H9 (cell line): ENCODE results near the gene PSMD10. TPM values are rescaled to one million over a fixed set of nuclear protein-coding genes. Genes with fewer than 3 reads are reported as not detected.
A peak's percentile ranks its signal among the peaks of the same experiment; 100 is the strongest.

Experiments used
- DNase-seq: peaks from one replicate; pipeline ENCODE4 v3.0.0-alpha.2; 2017
- H2AFZ ChIP-seq: one replicate; pipeline ENCODE4 v1.6.1; 2013; ENCODE audit warnings: mild to moderate bottlenecking, low read length, control low read depth, moderate library complexity
- H2AK5ac ChIP-seq: 2 replicates; pipeline ENCODE4 v1.6.1; 2013; ENCODE audit warnings: low read length, control low read depth, mixed read lengths; ENCODE audit not compliant: insufficient read length
- H2BK120ac ChIP-seq: one replicate; pipeline ENCODE4 v1.6.1; 2013; ENCODE audit warnings: low read depth, mild to moderate bottlenecking, low read length, control low read depth, inconsistent platforms; ENCODE audit not compliant: poor library complexity, severe bottlenecking
- H2BK12ac ChIP-seq: 2 replicates; pipeline ENCODE4 v1.6.1; 2013; ENCODE audit warnings: low read length, control low read depth, mixed read lengths, low read depth; ENCODE audit not compliant: insufficient read length
- H2BK15ac ChIP-seq: 2 replicates; pipeline ENCODE4 v1.6.1; 2013; ENCODE audit warnings: low read depth, low read length, control low read depth
- H2BK20ac ChIP-seq: one replicate; pipeline ENCODE4 v1.6.1; 2013; ENCODE audit warnings: low read depth, mild to moderate bottlenecking, low read length, control low read depth, inconsistent platforms; ENCODE audit not compliant: poor library complexity, severe bottlenecking
- H2BK5ac ChIP-seq: 2 replicates; pipeline ENCODE4 v1.6.1; 2013; ENCODE audit warnings: low read length, control low read depth, mixed read lengths; ENCODE audit not compliant: insufficient read length
- H3K14ac ChIP-seq: 2 replicates; pipeline ENCODE4 v1.6.1; 2013; ENCODE audit warnings: low read length, control low read depth; ENCODE audit not compliant: insufficient read depth
- H3K18ac ChIP-seq: 2 replicates; pipeline ENCODE4 v1.6.1; 2013; ENCODE audit warnings: low read depth, mild to moderate bottlenecking, mixed read lengths, low read length, control low read depth; ENCODE audit not compliant: insufficient read length
- H3K23ac ChIP-seq: 2 replicates; pipeline ENCODE4 v1.6.1; 2013; ENCODE audit warnings: low read length, control low read depth, mixed read lengths, low read depth; ENCODE audit not compliant: insufficient read length
- H3K23me2 ChIP-seq: 2 replicates; pipeline ENCODE4 v1.6.1; 2013; ENCODE audit warnings: low read depth, mild to moderate bottlenecking, mixed read lengths, low read length, control low read depth; ENCODE audit not compliant: insufficient read length, poor library complexity, severe bottlenecking
- H3K27ac ChIP-seq: 2 replicates; pipeline ENCODE4 v1.5.1; 2013; ENCODE audit warnings: low read length, control low read depth, mixed read lengths, low read depth; ENCODE audit not compliant: insufficient read length
- H3K27me3 ChIP-seq: 2 replicates; pipeline ENCODE4 v1.6.1; 2013; ENCODE audit warnings: low read length, control low read depth, inconsistent platforms; ENCODE audit not compliant: insufficient read depth
- H3K4ac ChIP-seq: 2 replicates; pipeline ENCODE4 v1.6.1; 2013; ENCODE audit warnings: low read depth, mild to moderate bottlenecking, control low read depth, inconsistent platforms, low read length, moderate library complexity
- H3K4me1 ChIP-seq: 2 replicates; pipeline ENCODE4 v1.6.1; 2013; ENCODE audit warnings: low read length, control low read depth, inconsistent platforms; ENCODE audit not compliant: insufficient read depth
- H3K4me2 ChIP-seq: 2 replicates; pipeline ENCODE4 v1.6.1; 2013; ENCODE audit warnings: low read length, control low read depth, mixed read lengths; ENCODE audit not compliant: insufficient read length, insufficient read depth
- H3K56ac ChIP-seq: 2 replicates; pipeline ENCODE4 v1.6.1; 2013; ENCODE audit warnings: low read depth, mild to moderate bottlenecking, mixed read lengths, low read length, control low read depth; ENCODE audit not compliant: insufficient read length
- H3K79me1 ChIP-seq: 2 replicates; pipeline ENCODE4 v1.6.1; 2013; ENCODE audit warnings: low read depth, mild to moderate bottlenecking, moderate library complexity, low read length, control low read depth, inconsistent platforms; ENCODE audit not compliant: insufficient read depth, poor library complexity, severe bottlenecking
- H3K79me2 ChIP-seq: 2 replicates; pipeline ENCODE4 v1.6.1; 2013; ENCODE audit warnings: low read length, control low read depth, inconsistent platforms; ENCODE audit not compliant: insufficient read depth
- H3K9ac ChIP-seq: 2 replicates; pipeline ENCODE4 v1.6.1; 2013; ENCODE audit warnings: low read length, control low read depth, mixed read lengths; ENCODE audit not compliant: insufficient read length; ENCODE audit errors: extremely low read depth
- H3K9me3 ChIP-seq: one replicate; pipeline ENCODE4 v1.6.1; 2013; ENCODE audit warnings: low read depth, low read length, inconsistent platforms; ENCODE audit not compliant: control insufficient read depth
- H3T11ph ChIP-seq: one replicate; pipeline ENCODE4 v1.6.1; 2013; ENCODE audit warnings: mild to moderate bottlenecking, low read length, control low read depth, inconsistent platforms
- H4K20me1 ChIP-seq: one replicate; pipeline ENCODE4 v1.6.1; 2013; ENCODE audit not compliant: control insufficient read depth, insufficient read length, insufficient read depth
- H4K5ac ChIP-seq: 2 replicates; pipeline ENCODE4 v1.6.1; 2013; ENCODE audit warnings: low read depth, mild to moderate bottlenecking, mixed read lengths, low read length, control low read depth; ENCODE audit not compliant: insufficient read length
- H4K8ac ChIP-seq: replicated peaks from 2 replicates; pipeline ENCODE4 v1.6.1; 2013; ENCODE audit warnings: low read length, control low read depth, mixed read lengths, low read depth; ENCODE audit not compliant: insufficient read length
- H4K91ac ChIP-seq: 2 replicates; pipeline ENCODE4 v1.6.1; 2013; ENCODE audit warnings: low read depth, mild to moderate bottlenecking, moderate library complexity, mixed read lengths, low read length, control low read depth; ENCODE audit not compliant: insufficient read length
- H3K27ac Mint-ChIP-seq, 3 experiments: 2 replicates in 2 of 3; 3 replicates in 1 of 3; pipeline ENCODE4 v1.8.0; 2020 to 2021; ENCODE audit warnings: mixed read lengths in 3 of 3, mild to moderate bottlenecking in 1 of 3, moderate library complexity in 1 of 3
- H3K27me3 Mint-ChIP-seq: 2 replicates; pipeline ENCODE4 v1.8.0; 2021; ENCODE audit warnings: low read depth, mild to moderate bottlenecking, moderate library complexity, mixed read lengths
- H3K36me3 Mint-ChIP-seq, 3 experiments: 2 replicates in 2 of 3; 3 replicates in 1 of 3; pipeline ENCODE4 v1.8.0; 2020 to 2021; ENCODE audit warnings: low read depth in 3 of 3, mixed read lengths in 3 of 3; ENCODE audit not compliant: insufficient read depth in 1 of 3
- H3K4me1 Mint-ChIP-seq, 2 experiments: 2 replicates each; pipeline ENCODE4 v1.8.0; 2020; ENCODE audit warnings: mixed read lengths in 2 of 2
- H3K4me3 Mint-ChIP-seq, 2 experiments: 2 replicates in 1 of 2; 3 replicates in 1 of 2; pipeline ENCODE4 v1.8.0; 2020 to 2021; ENCODE audit warnings: mild to moderate bottlenecking in 2 of 2, mixed read lengths in 2 of 2, moderate library complexity in 1 of 2
- H3K9me3 Mint-ChIP-seq, 2 experiments: 2 replicates in 1 of 2; 3 replicates in 1 of 2; pipeline ENCODE4 v1.8.0; 2020; ENCODE audit warnings: mild to moderate bottlenecking in 2 of 2, mixed read lengths in 2 of 2, moderate library complexity in 1 of 2
- WGBS: extraction: QIAGEN DNeasy Blood & Tissue Kit; methylation state at CpG from one replicate; pipeline ENCODE4 v1.1.7; 2013; ENCODE audit warnings: missing lambda C conversion rate, low lambda C conversion rate, mixed read lengths; ENCODE audit not compliant: insufficient read length; ENCODE audit errors: extremely low coverage; 5-methylcytosine and 5-hydroxymethylcytosine counted together
- long read RNA-seq: library from polyadenylated mRNA; unstranded; transcript quantifications from one replicate; pipeline ENCODE4 v2.0.0, GENCODE V29; 2020
- total RNA-seq: library from RNA; stranded (reverse); gene quantifications from 2 replicates; pipeline ENCODE4 v1.2.1, GENCODE V29; 2021
- TF ChIP-seq, protein P1 (sequence below): fragments of 200-600 bp; sonication (generic); conservative IDR thresholded peaks from 3 replicates; pipeline ENCODE4 v1.8.0; 2021; ENCODE audit warnings: antibody characterized with exemption, mild to moderate bottlenecking

Gene PSMD10, protein sequence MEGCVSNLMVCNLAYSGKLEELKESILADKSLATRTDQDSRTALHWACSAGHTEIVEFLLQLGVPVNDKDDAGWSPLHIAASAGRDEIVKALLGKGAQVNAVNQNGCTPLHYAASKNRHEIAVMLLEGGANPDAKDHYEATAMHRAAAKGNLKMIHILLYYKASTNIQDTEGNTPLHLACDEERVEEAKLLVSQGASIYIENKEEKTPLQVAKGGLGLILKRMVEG
- total RNA-seq: 93.9 and 94.1 TPM in 2 replicates
- long read RNA-seq, transcript PSMD10-201 (5 exons, 1,546 nt): major isoform, 194 of 251 reads
- long read RNA-seq, transcript PSMD10-204 (5 exons, 768 nt): minor isoform, 42 of 251 reads
- long read RNA-seq, partial matches to known transcripts: 0 of 251 reads
- long read RNA-seq, other reads (novel, unspliced or antisense): 12 of 251 reads

DNA sequence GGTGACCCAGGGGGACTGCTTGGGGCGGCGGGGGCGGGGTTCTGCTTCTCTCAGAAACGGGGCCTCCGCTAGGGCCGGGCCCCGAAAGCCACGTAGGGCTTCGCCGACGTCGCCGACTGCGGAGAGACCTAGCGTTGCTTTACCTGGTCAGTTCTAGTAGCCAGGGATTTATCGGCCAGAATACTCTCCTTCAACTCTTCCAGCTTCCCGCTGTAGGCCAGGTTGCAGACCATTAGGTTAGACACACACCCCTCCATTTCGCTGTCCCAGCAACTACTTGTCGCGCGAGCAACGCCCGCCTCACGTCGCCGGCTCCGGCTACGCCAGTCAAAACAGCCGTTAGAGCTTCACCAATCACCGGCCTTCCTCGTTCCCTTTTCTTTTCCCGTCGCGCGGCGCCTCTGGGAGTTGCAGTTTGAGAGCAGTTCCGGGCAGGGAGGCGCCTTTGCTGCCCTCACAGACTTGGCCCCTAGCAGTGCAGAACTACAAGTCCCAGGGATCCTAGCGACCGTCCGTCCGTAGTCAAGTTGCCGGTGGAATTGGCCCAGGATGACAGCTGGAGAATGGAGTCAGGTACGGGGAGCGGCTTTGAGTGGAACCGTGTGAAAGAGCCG lies at the start of gene PSMD10, which contains the start of gene ATG4A:
Gene PSMD10, minus strand, starts transcription at position 279 of the 614 bp plus-strand sequence. Its CDS starts 22 bp downstream, at position 257.
Gene ATG4A, plus strand, starts transcription at position 515 of the 614 bp plus-strand sequence. Its CDS starts 49 bp downstream, at position 564.
- no peaks in the 10 kb centered on the region for H3K27me3 Mint-ChIP-seq
- H3K79me2 ChIP-seq: no peaks in the 10 kb centered on the region
- no peak within 1 kb of the TSS for H2BK12ac ChIP-seq
- H3K9ac ChIP-seq: peak within 1 kb of the TSS; percentile 98
- DNase-seq: peak; percentile 98
- H2BK120ac ChIP-seq: no peak within 1 kb of the TSS
- H3K27ac ChIP-seq: peak within 1 kb of the TSS; percentile 76
- H2AK5ac ChIP-seq: no peak within 1 kb of the TSS
- no peak within 1 kb of the TSS for H4K5ac ChIP-seq
- no peaks in the 10 kb centered on the region for H4K20me1 ChIP-seq
- H2BK5ac ChIP-seq: no peak within 1 kb of the TSS
- H3K9me3 ChIP-seq: no peaks in the 10 kb centered on the region
- peaks cover 6% of the 10 kb centered on the region for H3K23me2 ChIP-seq
- no peak within 1 kb of the TSS for H4K8ac ChIP-seq
- peak within 1 kb of the TSS; percentile 96 for H3K4me2 ChIP-seq
- H2AFZ ChIP-seq: peak within 1 kb of the TSS; percentile 63
- no peaks in the 10 kb centered on the region for H3K9me3 Mint-ChIP-seq
- H3K36me3 Mint-ChIP-seq: peaks cover 4 to 16% (median 6%) of the 10 kb centered on the region in 3 experiments; a peak in 6 of 7 replicates
- no peak within 1 kb of the TSS for H2BK20ac ChIP-seq
- no peak within 1 kb of the TSS for H3K4me3 Mint-ChIP-seq
- H3K4me1 Mint-ChIP-seq: peaks cover 4 to 5% of the 10 kb centered on the region in 2 experiments
- H3K14ac ChIP-seq: peak within 1 kb of the TSS; percentile 95
- no peak within 1 kb of the TSS for H3K23ac ChIP-seq
- H3K56ac ChIP-seq: no peak within 1 kb of the TSS
- H3K4me1 ChIP-seq: no peaks in the 10 kb centered on the region
- H3K4ac ChIP-seq: no peak within 1 kb of the TSS
- no peak within 1 kb of the TSS for H3K27ac Mint-ChIP-seq
- no peaks in the 10 kb centered on the region for H3K27me3 ChIP-seq
- no peak within 1 kb of the TSS for H3T11ph ChIP-seq
- peak within 1 kb of the TSS; percentile 94 for H3K18ac ChIP-seq
- WGBS: no CpG with 5 or more reads among the region's 47 CpGs
- H4K91ac ChIP-seq: no peak within 1 kb of the TSS
- H3K79me1 ChIP-seq: no peaks in the 10 kb centered on the region
- no peak within 1 kb of the TSS for H2BK15ac ChIP-seq
- TF ChIP-seq, protein P1, sequence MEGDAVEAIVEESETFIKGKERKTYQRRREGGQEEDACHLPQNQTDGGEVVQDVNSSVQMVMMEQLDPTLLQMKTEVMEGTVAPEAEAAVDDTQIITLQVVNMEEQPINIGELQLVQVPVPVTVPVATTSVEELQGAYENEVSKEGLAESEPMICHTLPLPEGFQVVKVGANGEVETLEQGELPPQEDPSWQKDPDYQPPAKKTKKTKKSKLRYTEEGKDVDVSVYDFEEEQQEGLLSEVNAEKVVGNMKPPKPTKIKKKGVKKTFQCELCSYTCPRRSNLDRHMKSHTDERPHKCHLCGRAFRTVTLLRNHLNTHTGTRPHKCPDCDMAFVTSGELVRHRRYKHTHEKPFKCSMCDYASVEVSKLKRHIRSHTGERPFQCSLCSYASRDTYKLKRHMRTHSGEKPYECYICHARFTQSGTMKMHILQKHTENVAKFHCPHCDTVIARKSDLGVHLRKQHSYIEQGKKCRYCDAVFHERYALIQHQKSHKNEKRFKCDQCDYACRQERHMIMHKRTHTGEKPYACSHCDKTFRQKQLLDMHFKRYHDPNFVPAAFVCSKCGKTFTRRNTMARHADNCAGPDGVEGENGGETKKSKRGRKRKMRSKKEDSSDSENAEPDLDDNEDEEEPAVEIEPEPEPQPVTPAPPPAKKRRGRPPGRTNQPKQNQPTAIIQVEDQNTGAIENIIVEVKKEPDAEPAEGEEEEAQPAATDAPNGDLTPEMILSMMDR: no peak
